ENCODE results near the gene LARP4. TPM values are rescaled to one million over a fixed set of nuclear protein-coding genes. Genes with fewer than 3 reads are reported as not detected.

The LARP4 gene
- total and polyA plus RNA-seq, 7 donors, result 21.2 to 89.5 (median 73.5) TPM

DNA sequence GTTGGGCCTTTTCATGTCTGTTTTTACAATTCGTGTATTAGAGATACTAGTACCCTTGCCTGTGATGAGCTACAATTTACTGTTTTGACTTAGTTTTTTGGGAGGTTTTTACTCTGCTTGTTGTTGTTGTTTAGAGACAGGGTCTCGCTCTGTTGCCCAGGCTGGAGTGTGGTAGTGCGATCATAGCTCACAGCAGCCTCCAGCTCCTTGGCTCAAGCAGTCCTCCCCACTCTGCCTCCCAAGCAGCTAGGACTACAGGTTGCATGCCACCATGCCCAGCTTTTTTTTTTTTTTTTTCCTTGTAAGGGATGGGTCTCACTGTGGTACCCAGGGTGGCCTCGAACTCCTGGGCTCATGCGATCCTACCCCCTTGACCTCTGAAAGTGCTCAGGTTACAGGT, 52.1 kb downstream of the LARP4 start:
- H3K27me3 ChIP-seq (ENCODE audit: insufficient read depth in 3 of 3, low read length in 2 of 3), result no peaks in the 10 kb centered on the region
- 94 to 98% (median 94%) methylated on average over 5 of the region's 5 CpGs for WGBS, 3 donors
- no peaks in the 10 kb centered on the region for H3K9me3 ChIP-seq
- no peak overlapping the region for H3K27ac ChIP-seq
- intact Hi-C loops (cut with DNase I), result no loop called here
- TF ChIP-seq, protein P1, sequence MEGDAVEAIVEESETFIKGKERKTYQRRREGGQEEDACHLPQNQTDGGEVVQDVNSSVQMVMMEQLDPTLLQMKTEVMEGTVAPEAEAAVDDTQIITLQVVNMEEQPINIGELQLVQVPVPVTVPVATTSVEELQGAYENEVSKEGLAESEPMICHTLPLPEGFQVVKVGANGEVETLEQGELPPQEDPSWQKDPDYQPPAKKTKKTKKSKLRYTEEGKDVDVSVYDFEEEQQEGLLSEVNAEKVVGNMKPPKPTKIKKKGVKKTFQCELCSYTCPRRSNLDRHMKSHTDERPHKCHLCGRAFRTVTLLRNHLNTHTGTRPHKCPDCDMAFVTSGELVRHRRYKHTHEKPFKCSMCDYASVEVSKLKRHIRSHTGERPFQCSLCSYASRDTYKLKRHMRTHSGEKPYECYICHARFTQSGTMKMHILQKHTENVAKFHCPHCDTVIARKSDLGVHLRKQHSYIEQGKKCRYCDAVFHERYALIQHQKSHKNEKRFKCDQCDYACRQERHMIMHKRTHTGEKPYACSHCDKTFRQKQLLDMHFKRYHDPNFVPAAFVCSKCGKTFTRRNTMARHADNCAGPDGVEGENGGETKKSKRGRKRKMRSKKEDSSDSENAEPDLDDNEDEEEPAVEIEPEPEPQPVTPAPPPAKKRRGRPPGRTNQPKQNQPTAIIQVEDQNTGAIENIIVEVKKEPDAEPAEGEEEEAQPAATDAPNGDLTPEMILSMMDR (IDR thresholded peaks at IDR 0.05), result no peak
- peaks cover 17% of the 10 kb centered on the region for H3K4me1 ChIP-seq
- no peak for DNase-seq
- H3K36me3 ChIP-seq (ENCODE audit: insufficient read depth in 1 of 2, low read depth in 1 of 2), result peaks cover 0 to 62% of the 10 kb centered on the region in 2 donors
- H3K4me3 ChIP-seq, result no peak overlapping the region
- no peak for ATAC-seq

DNA sequence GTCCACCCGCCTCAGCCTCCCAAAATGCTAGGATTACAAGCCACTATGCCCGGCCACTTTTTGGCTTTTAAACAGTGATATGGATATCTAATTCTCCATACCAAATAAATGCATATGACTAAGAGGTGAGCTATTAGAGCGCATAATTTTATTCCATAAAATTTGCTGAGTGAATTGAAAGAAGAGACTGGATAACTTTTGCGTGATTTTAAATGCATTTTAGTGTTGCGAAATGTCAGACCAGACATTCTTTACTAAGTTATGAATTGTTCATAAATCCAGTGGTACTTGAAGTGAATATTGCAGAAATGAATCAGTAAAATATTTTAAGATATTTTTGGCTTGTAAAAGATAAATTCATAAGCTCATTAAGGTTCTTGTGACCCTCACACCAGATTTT, 53.2 kb downstream of the LARP4 start:
- Histone ChIP-seq H3K27ac (no peak overlapping the region), H3K4me1 (peaks cover 14% of the 10 kb centered on the region), H3K4me3 (no peak overlapping the region), H3K36me3 (ENCODE audit: insufficient read depth in 1 of 2, low read depth in 1 of 2) (peaks cover 0 to 64% of the 10 kb centered on the region in 2 donors), H3K27me3 (ENCODE audit: insufficient read depth in 3 of 3, low read length in 2 of 3) (no peaks in the 10 kb centered on the region), H3K9me3 (no peaks in the 10 kb centered on the region)
- intact Hi-C loops (cut with DNase I), result no loop called here
- TF ChIP-seq, protein P1 (IDR thresholded peaks at IDR 0.05), result no peak
- WGBS, 3 donors, result 90 to 95% (median 91%) methylated on average over 5 of the region's 5 CpGs
- no peak for DNase-seq
- ATAC-seq, result no peak

DNA sequence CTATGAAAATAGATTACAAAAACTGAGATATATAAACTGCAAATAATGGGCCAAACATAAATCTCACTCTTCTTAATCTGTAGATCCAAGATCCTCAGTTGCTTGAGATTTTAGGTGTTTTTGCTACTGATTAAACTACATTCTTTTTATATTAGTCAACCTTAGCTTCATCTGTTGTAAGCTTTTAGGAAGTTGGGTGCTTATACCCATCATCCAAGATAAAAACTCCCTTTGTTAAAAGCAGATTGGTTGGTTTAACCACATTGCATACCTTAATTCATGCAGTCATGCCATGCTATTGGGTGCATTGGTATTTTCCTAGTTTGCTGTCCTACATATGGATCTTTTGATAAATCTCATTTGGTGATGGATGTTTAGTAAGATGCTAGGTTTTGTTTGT, 57.9 kb downstream of the LARP4 start:
- H3K36me3 ChIP-seq (ENCODE audit: insufficient read depth in 1 of 2, low read depth in 1 of 2), result peaks cover 3 to 90% of the 10 kb centered on the region in 2 donors
- no peak for ATAC-seq
- intact Hi-C loops (cut with DNase I), result no loop called here

DNA sequence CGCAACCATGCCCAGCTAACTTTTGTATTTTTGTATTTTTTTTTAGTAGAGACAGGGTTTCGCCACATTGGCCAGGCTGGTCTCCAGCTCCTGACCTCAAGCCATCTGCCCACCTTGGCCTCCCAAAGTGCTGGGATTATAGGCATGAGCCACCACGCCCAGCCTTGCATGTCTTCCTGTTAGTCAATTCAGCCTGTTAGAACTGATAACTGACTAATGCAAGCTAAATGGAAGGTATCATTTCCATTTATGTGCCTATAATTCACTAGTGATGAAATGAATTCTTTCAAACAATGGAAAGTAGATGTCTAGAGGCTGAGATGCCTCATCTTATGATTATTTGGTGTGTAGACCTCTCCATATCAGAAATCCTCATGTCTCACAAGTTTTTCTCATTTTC, 66.8 kb downstream of the LARP4 start:
- H3K36me3 ChIP-seq (ENCODE audit: insufficient read depth in 1 of 2, low read depth in 1 of 2), result peaks cover 3 to 97% of the 10 kb centered on the region in 2 donors
- TF ChIP-seq, protein P1 (IDR thresholded peaks at IDR 0.05), result no peak

More for the DNA sequence above, 57.9 kb downstream of the LARP4 start:
- H3K4me3 ChIP-seq, result no peak overlapping the region
- H3K9me3 ChIP-seq, result no peaks in the 10 kb centered on the region
- H3K27me3 ChIP-seq (ENCODE audit: insufficient read depth in 3 of 3, low read length in 2 of 3), result no peaks in the 10 kb centered on the region
- no peak overlapping the region for H3K27ac ChIP-seq
- no peaks in the 10 kb centered on the region for H3K4me1 ChIP-seq
- no peak for DNase-seq
- TF ChIP-seq, protein P1 (IDR thresholded peaks at IDR 0.05), result no peak

DNA sequence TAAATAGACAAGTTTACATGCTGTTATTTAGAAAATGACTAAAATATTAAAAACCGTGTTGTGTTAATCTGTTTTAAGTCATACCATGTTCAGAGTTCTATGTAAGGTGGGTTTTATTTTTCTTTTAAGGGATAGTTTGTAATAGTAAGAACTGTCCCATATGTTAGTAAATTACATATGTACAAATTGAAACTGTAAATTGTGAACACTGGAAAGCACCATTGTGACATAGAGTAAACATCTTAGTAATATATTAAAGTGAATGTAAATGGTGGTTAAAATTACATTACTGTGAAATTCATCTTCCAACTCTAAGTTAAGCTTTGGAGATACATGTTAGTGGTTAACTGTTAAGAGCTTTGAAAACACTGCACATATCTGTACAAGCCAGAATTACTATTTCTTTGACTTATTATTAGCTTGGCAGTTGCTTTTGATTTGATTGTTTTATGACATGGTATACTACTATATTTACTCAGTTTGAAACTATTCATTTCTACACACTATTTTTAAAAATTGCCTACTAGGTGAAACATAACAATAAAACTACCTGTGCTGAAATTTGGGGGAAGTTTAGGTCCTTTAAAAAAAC, 76.7 kb downstream of the LARP4 start:
- Histone ChIP-seq H3K36me3 (ENCODE audit: insufficient read depth in 1 of 2, low read depth in 1 of 2) (peaks cover 3 to 70% of the 10 kb centered on the region in 2 donors), H3K27me3 (ENCODE audit: insufficient read depth in 3 of 3, low read length in 2 of 3) (no peaks in the 10 kb centered on the region), H3K27ac (no peak overlapping the region), H3K9me3 (no peaks in the 10 kb centered on the region), H3K4me1 (no peaks in the 10 kb centered on the region), H3K4me3 (no peak overlapping the region)
- ATAC-seq (no peak), DNase-seq (no peak)
- intact Hi-C loops (cut with DNase I), result no loop called here
- WGBS, 3 donors, result 79 to 98% (median 88%) methylated on average over 1 of the region's 1 CpG
- TF ChIP-seq, protein P1 (IDR thresholded peaks at IDR 0.05), result no peak

More for the DNA sequence above, 66.8 kb downstream of the LARP4 start:
- H3K4me3 ChIP-seq, result no peak overlapping the region
- no peak overlapping the region for H3K27ac ChIP-seq
- WGBS, 3 donors, result 90 to 96% (median 94%) methylated on average over 3 of the region's 3 CpGs
- ATAC-seq, result no peak
- no peaks in the 10 kb centered on the region for H3K27me3 ChIP-seq (ENCODE audit: insufficient read depth in 3 of 3, low read length in 2 of 3)
- intact Hi-C loops (cut with DNase I), result no loop called here
- no peaks in the 10 kb centered on the region for H3K4me1 ChIP-seq
- H3K9me3 ChIP-seq, result no peaks in the 10 kb centered on the region
- no peak for DNase-seq

Data from psoas muscle (tissue), 8 donors.